GM19099 (cell line): ENCODE data around the gene ZBTB40.

ENCODE experiments used
- POLR2A ChIP-seq: IDR thresholded peaks from 3 replicates; pipeline ENCODE4 v1.6.1; 2011; ENCODE audit warnings: low read depth; ENCODE audit not compliant: insufficient read length; ENCODE audit errors: extremely low read depth

ZBTB40 gene

GRCh38 chr1:22502202-22502601 is 50.6 kb downstream of the ZBTB40 start:
- no peak for TF ChIP-seq POLR2A

- TF ChIP-seq POLR2A: no peak
Observed at GRCh38 chr1:22503721-22504410, 52.2 kb downstream of the ZBTB40 start.

DNA sequence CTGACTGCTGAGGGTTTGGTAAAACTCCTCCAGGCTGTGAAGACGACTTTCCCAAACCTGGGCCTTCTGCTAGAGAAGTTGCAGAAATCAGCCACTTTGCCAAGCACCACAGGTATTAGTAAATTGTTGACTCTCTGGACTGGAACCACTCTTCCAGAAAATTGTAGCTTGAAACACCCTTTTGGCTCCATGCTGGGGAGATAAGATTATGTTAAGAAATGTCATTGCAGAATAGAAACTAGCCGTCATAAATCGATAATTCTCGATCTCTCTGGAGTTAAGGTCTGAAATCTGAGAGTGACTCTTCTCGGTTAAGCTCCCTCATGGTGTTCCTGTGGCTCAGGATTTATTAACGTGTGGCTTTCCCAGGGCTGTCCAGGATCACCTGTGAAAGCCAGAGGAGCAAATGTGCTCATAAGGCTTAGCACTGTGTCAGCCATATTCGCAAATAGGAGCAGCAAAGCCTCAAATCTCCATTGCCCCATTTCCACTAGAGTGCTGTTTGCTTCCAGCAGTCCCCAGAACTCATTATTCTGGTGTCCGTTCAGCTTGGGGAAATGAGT is 54.6 kb downstream of the ZBTB40 start:
- TF ChIP-seq POLR2A: no peak

DNA sequence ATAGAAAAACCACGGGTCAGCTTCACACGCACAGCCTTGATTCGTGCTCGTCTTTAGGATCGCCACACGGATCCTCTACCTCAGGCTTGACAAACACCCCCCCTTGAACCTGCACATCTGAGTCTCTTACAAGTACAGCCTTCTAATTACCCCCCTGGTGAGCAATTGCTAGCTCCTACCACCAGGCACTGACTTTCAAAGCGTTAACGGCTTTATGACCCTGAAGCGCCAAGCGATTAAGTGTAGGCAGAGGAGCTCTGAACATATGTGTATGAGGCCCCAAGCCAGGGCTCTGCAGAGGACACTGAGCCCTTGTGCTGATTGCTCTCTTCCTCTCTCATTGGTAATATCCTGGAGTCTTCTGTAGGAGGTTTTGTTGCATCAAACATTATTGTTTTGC is 55.9 kb downstream of the ZBTB40 start:
- no peak for TF ChIP-seq POLR2A

DNA sequence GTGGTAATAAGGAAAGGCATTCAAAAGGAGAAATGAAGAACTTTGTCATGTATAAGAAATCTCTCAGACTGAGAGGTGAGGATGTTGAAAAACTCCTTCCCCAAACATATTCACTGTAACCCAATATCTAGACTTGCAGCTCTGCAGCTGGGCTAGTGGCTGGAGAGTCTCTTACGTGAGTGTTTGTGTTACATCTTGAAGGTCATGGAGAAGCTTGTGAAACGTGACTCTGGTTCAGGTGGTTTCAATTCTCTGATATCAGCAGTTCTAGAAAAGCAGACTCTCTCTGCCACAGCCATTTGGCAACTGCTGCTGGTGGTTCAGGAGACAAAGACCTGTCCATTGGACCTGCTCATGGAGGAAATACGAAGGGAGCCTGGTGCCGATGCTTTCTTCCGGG is 56.7 kb downstream of the ZBTB40 start:
- no peak for TF ChIP-seq POLR2A

GRCh38 chr1:22508991-22509390 is 57.3 kb downstream of the ZBTB40 start:
- TF ChIP-seq POLR2A: no peak

- TF ChIP-seq POLR2A: no peak
Observed at GRCh38 chr1:22509815-22510214, 58.2 kb downstream of the ZBTB40 start.

DNA sequence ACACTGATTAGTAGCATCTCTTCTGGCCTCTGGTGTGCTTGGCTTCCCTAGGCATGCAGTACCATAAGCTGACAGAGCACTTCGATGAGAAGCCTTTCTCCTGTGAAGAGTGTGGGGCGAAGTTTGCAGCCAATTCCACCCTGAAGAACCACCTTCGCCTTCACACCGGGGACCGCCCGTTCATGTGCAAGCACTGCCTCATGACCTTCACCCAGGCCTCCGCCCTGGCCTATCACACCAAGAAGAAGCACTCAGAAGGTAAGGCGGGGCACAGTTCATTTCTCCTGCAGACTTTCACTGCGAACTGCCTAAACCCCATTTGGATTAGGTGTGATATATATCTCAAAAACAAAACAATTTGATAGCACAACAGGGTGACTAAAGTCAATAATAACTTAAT is 61.2 kb downstream of the ZBTB40 start:
- no peak for TF ChIP-seq POLR2A

DNA sequence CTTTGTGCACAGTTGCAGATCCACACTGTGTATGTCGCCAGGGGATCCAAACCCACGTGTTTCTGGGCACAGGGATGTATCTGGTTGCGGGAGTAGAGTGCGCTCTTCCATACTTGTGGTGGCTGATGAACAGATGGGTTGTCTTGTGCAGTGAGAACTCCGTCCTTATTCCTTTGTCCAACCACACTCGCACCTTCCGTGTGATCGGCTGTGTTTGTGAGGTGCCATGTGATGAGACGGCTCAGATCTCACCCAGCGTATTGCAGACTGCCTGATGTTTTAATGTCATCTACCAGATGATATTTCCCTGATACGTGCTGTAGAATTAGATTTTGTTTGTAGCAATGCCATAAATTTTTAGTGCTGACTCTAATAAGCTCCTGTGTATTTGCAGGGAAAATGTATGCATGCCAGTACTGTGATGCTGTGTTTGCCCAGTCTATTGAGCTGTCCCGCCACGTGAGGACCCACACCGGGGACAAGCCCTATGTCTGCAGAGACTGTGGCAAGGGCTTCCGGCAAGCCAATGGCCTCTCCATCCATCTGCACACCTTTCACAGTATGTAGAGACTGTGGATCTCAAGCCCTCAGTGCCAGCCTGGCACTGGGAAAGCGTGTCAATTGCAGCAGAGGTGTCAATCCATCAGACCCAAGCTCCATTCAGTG is 65.4 kb downstream of the ZBTB40 start:
- TF ChIP-seq POLR2A: no peak

GRCh38 chr1:22517956-22518355 is 66.3 kb downstream of the ZBTB40 start:
- TF ChIP-seq POLR2A: no peak

- TF ChIP-seq POLR2A: no peak
Observed at GRCh38 chr1:22518379-22518778, 66.7 kb downstream of the ZBTB40 start.

DNA sequence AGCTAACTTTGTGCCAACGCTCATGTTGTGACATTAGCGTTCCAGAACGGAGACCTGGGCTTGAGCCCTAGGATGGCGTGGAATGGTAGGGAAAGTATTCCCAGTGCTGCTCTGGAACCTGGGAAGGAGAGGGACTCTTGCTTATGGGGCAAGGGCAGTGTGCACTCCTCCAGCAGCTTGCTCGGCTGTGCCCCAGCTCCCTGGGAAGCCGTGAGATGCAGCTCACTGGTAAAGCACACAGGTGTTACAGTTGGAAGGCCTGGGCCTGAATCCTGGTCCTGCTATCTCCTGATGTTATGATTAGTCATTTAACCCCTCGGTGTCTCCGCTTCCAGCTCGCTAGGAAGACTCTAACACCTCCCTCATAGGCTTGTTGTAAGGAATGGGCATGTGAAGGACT is 69.2 kb downstream of the ZBTB40 start:
- no peak for TF ChIP-seq POLR2A

DNA sequence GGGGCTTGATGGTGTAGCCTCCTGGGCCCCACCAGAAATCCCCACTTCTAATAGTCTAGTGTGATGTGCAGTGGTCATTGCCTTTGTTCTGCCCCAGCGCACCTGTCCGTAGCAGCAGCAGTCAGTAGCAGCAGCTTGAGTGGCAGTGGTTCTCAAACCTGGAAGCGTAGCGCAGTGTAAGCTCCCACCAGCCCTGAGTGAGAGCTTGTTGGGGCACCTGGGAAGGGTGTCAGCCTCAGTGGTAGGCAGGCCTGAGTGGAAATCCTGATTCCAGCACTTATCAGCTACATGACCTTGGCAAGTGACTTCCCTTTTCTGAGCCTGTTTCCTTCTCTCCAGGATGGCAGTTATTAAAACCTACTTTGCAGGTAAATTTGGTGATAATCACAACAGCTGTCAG is 70.0 kb downstream of the ZBTB40 start:
- no peak for TF ChIP-seq POLR2A

DNA sequence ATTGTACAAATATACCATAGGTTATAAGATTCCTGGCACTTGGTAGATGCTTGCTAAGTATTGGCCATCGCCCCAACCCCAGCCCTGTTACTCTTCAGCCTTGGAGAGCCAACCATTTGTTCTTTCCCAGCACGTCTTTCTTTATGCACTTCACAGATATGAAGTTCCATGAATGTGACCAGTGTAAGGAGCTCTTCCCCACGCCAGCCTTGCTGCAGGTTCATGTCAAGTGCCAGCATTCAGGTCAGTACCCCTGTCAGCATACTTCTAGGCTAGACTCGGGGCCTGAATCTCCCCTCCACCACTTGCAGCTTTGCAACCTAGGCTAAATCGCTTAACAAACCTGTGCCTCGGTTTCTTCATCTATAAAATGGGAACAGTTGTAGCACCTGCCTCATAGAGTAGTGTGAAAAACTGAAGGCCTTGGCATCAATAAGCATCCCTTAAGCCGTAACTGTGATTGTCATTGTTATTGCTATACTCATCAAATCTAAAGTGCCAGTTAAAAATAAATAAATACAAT is 70.6 kb downstream of the ZBTB40 start:
- no peak for TF ChIP-seq POLR2A

DNA sequence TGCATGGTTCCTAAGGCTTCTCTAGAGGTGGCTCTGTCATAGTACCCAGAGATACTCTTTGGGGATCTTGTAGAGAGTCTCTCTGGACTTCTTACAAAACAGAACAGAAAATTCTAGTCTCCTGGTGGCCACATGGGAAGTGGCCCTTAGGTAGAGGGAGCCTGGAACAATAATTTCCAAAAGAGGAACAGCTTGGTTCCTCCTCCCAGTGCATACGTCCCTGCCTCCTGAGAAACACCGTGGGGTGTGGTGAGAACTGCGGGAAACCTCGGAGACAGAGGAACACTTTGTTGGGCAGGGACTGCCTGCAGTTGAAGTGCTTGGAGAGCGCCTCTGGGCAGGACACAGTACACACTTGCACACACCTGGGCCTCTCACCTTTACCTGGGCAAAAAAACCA is 72.8 kb downstream of the ZBTB40 start:
- no peak for TF ChIP-seq POLR2A

- TF ChIP-seq POLR2A: no peak
Observed at GRCh38 chr1:22525211-22525610, 73.6 kb downstream of the ZBTB40 start.
